Keratinocyte (primary cell): ENCODE results near the gene VASN. TPM values are rescaled to one million over a fixed set of nuclear protein-coding genes. Genes with fewer than 3 reads are reported as not detected.

Experiments
- DNase-seq: peaks from one replicate; pipeline ENCODE4 v3.0.0-alpha.2; 2011; ENCODE audit warnings: low read depth, missing footprints, low spot score
- FAIRE-seq: peaks from 2 replicates; lab custom pipeline; 2011; peaks lifted over from hg19 to GRCh38; lab: Jason Lieb, UNC
- H2AFZ ChIP-seq: 2 replicates; pipeline ENCODE4 v1.6.0; 2012; ENCODE audit warnings: low read length, control low read depth, inconsistent platforms; ENCODE audit not compliant: control insufficient read depth
- H3K27ac ChIP-seq: 2 replicates; pipeline ENCODE4 v1.5.1; 2011; ENCODE audit warnings: low read length; ENCODE audit not compliant: control insufficient read depth, insufficient read depth
- H3K27me3 ChIP-seq: 3 replicates; pipeline ENCODE4 v1.6.0; 2011; ENCODE audit warnings: low read length; ENCODE audit not compliant: control insufficient read depth, insufficient read depth; ENCODE audit errors: extremely low read depth
- H3K36me3 ChIP-seq, 2 experiments: 2 replicates in 1 of 2; 3 replicates in 1 of 2; pipeline ENCODE4 v1.5.1; 2011; ENCODE audit warnings: low read length in 2 of 2, mild to moderate bottlenecking in 1 of 2; ENCODE audit not compliant: control insufficient read depth in 2 of 2, insufficient read depth in 2 of 2; ENCODE audit errors: extremely low read depth in 1 of 2
- H3K4me1 ChIP-seq: 3 replicates; pipeline ENCODE4 v1.5.1; 2011; ENCODE audit warnings: low read length; ENCODE audit not compliant: control insufficient read depth, insufficient read depth; ENCODE audit errors: extremely low read depth
- H3K4me2 ChIP-seq: 3 replicates; pipeline ENCODE4 v1.6.0; 2011; ENCODE audit warnings: low read depth, low read length; ENCODE audit not compliant: control insufficient read depth, insufficient read depth; ENCODE audit errors: extremely low read depth
- H3K4me3 ChIP-seq, 3 experiments: fragments of 200-600 bp in 1 of 3; sonication (generic) in 1 of 3; 2 replicates in 2 of 3; 3 replicates in 1 of 3; pipeline ENCODE4 v1.5.1; 2011 to 2016; ENCODE audit warnings: low read length in 3 of 3, mild to moderate bottlenecking in 3 of 3, control low read depth in 2 of 3, inconsistent platforms in 1 of 3, low read depth in 1 of 3, mixed read lengths in 1 of 3, mixed run types in 1 of 3, moderate library complexity in 1 of 3; ENCODE audit not compliant: control insufficient read depth in 2 of 3, insufficient read depth in 2 of 3; ENCODE audit errors: extremely low read depth in 1 of 3
- H3K79me2 ChIP-seq: 2 replicates; pipeline ENCODE4 v1.6.0; 2012; ENCODE audit warnings: low read length; ENCODE audit not compliant: control insufficient read depth, insufficient read depth
- H3K9ac ChIP-seq: 3 replicates; pipeline ENCODE4 v1.6.0; 2011; ENCODE audit warnings: low read length; ENCODE audit not compliant: control insufficient read depth, insufficient read depth; ENCODE audit errors: extremely low read depth
- H3K9me1 ChIP-seq: 3 replicates; pipeline ENCODE4 v1.6.0; 2011; ENCODE audit warnings: low read length; ENCODE audit not compliant: control insufficient read depth, insufficient read depth; ENCODE audit errors: extremely low read depth
- H3K9me3 ChIP-seq: 2 replicates; pipeline ENCODE4 v1.5.1; 2012; ENCODE audit warnings: low read depth, low read length; ENCODE audit not compliant: control insufficient read depth
- H4K20me1 ChIP-seq: 3 replicates; pipeline ENCODE4 v1.6.0; 2011; ENCODE audit warnings: low read length; ENCODE audit not compliant: control insufficient read depth, insufficient read depth; ENCODE audit errors: extremely low read depth
- EZH2 ChIP-seq: IDR thresholded peaks from one replicate; pipeline ENCODE4 v1.6.1; 2012; ENCODE audit warnings: inconsistent platforms, mild to moderate bottlenecking, low read length, moderate library complexity
- dilution Hi-C: fragments of 300-500 bp; cut with MboI; formaldehyde crosslinking; loops from one replicate; pipeline ENCODE4 v1.7.0; 2020; ENCODE audit warnings: low sequenced_read_pairs; ENCODE audit not compliant: extremely low pct_ligation_motif_present
- polyA plus RNA-seq, 5 experiments: library from polyadenylated mRNA; depleted of rRNA in 3 of 5; stranded (reverse) in 3 of 5; stranded (forward) in 1 of 5; unstranded in 1 of 5; fragments of >200 nt; gene quantifications; 1 replicate in 1 of 5; 2 replicates in 3 of 5; 3 replicates in 1 of 5; pipeline versions ENCODE4 v1.2.1 to v1.2.3, GENCODE V29; 2011 to 2012; ENCODE audit warnings: missing spikeins in 2 of 5, low read depth in 1 of 5, low replicate concordance in 1 of 5
- small RNA-seq, 3 experiments: library from RNA; depleted of rRNA; stranded (forward); fragments of <200 nt; gene quantifications; one replicate each; pipeline ENCODE3, GENCODE V24; 2012; ENCODE audit warnings: low read depth in 3 of 3, low replicate concordance in 1 of 3; ENCODE audit not compliant: insufficient read length in 3 of 3
- TF ChIP-seq, protein P1 (sequence below), 3 experiments: IDR thresholded peaks in 1 of 3; conservative IDR thresholded peaks in 1 of 3; optimal IDR thresholded peaks in 1 of 3; 2 replicates in 2 of 3; 3 replicates in 1 of 3; pipeline versions ENCODE3 to v1.5.1; 2011; ENCODE audit warnings: low read length in 3 of 3, mild to moderate bottlenecking in 3 of 3, moderate library complexity in 2 of 3, control low read depth in 1 of 3, inconsistent platforms in 1 of 3; ENCODE audit not compliant: insufficient read depth in 2 of 3; ENCODE audit errors: extremely low read depth in 1 of 3

VASN gene
- polyA plus RNA-seq, 1 donor (not counting 4 experiments of a cell fraction or from before 2014, with no cell fraction given), result 0.37 TPM

- FAIRE-seq (no peak), DNase-seq (no peak)
- dilution Hi-C loops, result no loop called here
- H3K27me3 ChIP-seq, result no peaks in the 10 kb centered on the region
- H3K4me2 ChIP-seq, result no peak overlapping the region
- peaks cover 21% of the 10 kb centered on the region for H3K4me1 ChIP-seq
- H3K9ac ChIP-seq, result no peak overlapping the region
- H3K9me3 ChIP-seq, result no peaks in the 10 kb centered on the region
- H3K4me3 ChIP-seq, result no peak overlapping the region
- H3K9me1 ChIP-seq, result no peaks in the 10 kb centered on the region
- H3K36me3 ChIP-seq, result peaks cover 8 to 27% of the 10 kb centered on the region in 2 experiments
- TF ChIP-seq EZH2, result no peak
- TF ChIP-seq, protein P1, sequence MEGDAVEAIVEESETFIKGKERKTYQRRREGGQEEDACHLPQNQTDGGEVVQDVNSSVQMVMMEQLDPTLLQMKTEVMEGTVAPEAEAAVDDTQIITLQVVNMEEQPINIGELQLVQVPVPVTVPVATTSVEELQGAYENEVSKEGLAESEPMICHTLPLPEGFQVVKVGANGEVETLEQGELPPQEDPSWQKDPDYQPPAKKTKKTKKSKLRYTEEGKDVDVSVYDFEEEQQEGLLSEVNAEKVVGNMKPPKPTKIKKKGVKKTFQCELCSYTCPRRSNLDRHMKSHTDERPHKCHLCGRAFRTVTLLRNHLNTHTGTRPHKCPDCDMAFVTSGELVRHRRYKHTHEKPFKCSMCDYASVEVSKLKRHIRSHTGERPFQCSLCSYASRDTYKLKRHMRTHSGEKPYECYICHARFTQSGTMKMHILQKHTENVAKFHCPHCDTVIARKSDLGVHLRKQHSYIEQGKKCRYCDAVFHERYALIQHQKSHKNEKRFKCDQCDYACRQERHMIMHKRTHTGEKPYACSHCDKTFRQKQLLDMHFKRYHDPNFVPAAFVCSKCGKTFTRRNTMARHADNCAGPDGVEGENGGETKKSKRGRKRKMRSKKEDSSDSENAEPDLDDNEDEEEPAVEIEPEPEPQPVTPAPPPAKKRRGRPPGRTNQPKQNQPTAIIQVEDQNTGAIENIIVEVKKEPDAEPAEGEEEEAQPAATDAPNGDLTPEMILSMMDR (optimal IDR thresholded peaks at IDR 0.05 in 1 of 3, IDR thresholded peaks at IDR 0.05 in 1 of 3, conservative IDR thresholded peaks at IDR 0.05 in 1 of 3; ENCODE audit: extremely low read depth in 1 of 3, insufficient read depth in 2 of 3, low read length in 3 of 3), result no peak
- no peak overlapping the region for H3K27ac ChIP-seq
- H4K20me1 ChIP-seq, result peaks cover 4% of the 10 kb centered on the region
- peaks cover 76% of the 10 kb centered on the region for H3K79me2 ChIP-seq
- no peak overlapping the region for H2AFZ ChIP-seq
These were observed 59.4 kb downstream of the VASN start for GRCh38 chr16:4431023-4431422.

Small RNA genes lying within 50 kb of the gene (small RNA-seq; reads per million reads assigned to genes)
- 0 reads per million in 3 experiments for gene AC012676.2

Other genes starting within 250 kb of the VASN start
- not detected in 3 replicates for gene SRL, start 129.8 kb upstream of the VASN start, polyA plus RNA-seq
- 4.9 to 9.2 TPM (median 6.7 TPM) in 3 replicates for gene TFAP4, start 98.8 kb upstream of the VASN start, polyA plus RNA-seq
- gene GLIS2, start 55.8 kb upstream of the VASN start, polyA plus RNA-seq, result 0.63 to 2.3 TPM (median 1.0 TPM) in 3 replicates
- 25.0 to 41.2 TPM (median 32.7 TPM) in 3 replicates for gene PAM16, start 20.5 kb upstream of the VASN start, polyA plus RNA-seq
- gene CORO7, start 44.7 kb downstream of the VASN start, polyA plus RNA-seq, result 8.4 to 12.5 TPM (median 12.2 TPM) in 3 replicates
- gene DNAJA3, start 54.0 kb downstream of the VASN start, polyA plus RNA-seq, result 43.5 to 54.6 TPM (median 48.4 TPM) in 3 replicates
- gene NMRAL1, start 102.8 kb downstream of the VASN start, polyA plus RNA-seq, result 39.5 to 61.6 TPM (median 48.7 TPM) in 3 replicates
- 165 to 180 TPM (median 167 TPM) in 3 replicates for gene HMOX2, start 104.5 kb downstream of the VASN start, polyA plus RNA-seq
- gene CDIP1, start 166.9 kb downstream of the VASN start, polyA plus RNA-seq, result 19.8 to 39.4 TPM (median 23.1 TPM) in 3 replicates
- not detected in 3 replicates for gene C16orf96, start 184.5 kb downstream of the VASN start, polyA plus RNA-seq
- 3.6 to 7.7 TPM (median 4.0 TPM) in 3 replicates for gene UBALD1, start 243.0 kb downstream of the VASN start, polyA plus RNA-seq